Loucy (cell line): Measurements from ENCODE around the gene ZSCAN4.

Experiments used
- H2AFZ ChIP-seq: fragments of 200-600 bp; sonication (generic); 2 replicates; pipeline ENCODE4 v1.6.0; 2016; ENCODE audit warnings: antibody characterized with exemption, mild to moderate bottlenecking, low read length, moderate library complexity
- H3F3A ChIP-seq: fragments of 200-600 bp; 2 replicates; pipeline ENCODE4 v1.6.0; 2016; ENCODE audit warnings: antibody characterized with exemption, low read depth, mild to moderate bottlenecking
- H3K27me3 ChIP-seq: fragments of 200-600 bp; sonication (generic); 2 replicates; pipeline ENCODE4 v1.6.1; 2014; ENCODE audit warnings: low read length, mild to moderate bottlenecking; ENCODE audit not compliant: insufficient read depth, poor library complexity, severe bottlenecking
- H3K36me3 ChIP-seq: fragments of 200-600 bp; sonication (generic); 2 replicates; pipeline ENCODE4 v1.6.1; 2016; ENCODE audit warnings: low read length; ENCODE audit not compliant: insufficient read depth
- H3K4me1 ChIP-seq: fragments of 200-600 bp; sonication (generic); 2 replicates; pipeline ENCODE4 v1.5.1; 2014; ENCODE audit warnings: low read length, mild to moderate bottlenecking; ENCODE audit not compliant: insufficient read depth, poor library complexity, severe bottlenecking
- H3K4me2 ChIP-seq: fragments of 200-600 bp; sonication (generic); 2 replicates; pipeline ENCODE4 v1.6.0; 2014; ENCODE audit warnings: antibody characterized with exemption, low read length, low read depth, mild to moderate bottlenecking; ENCODE audit not compliant: poor library complexity, severe bottlenecking
- H3K4me3 ChIP-seq: fragments of 200-600 bp; sonication (generic); 2 replicates; pipeline ENCODE4 v1.5.1; 2014; ENCODE audit warnings: low read length, mild to moderate bottlenecking, mixed read lengths; ENCODE audit not compliant: poor library complexity, severe bottlenecking
- H3K79me2 ChIP-seq: fragments of 200-600 bp; sonication (generic); 2 replicates; pipeline ENCODE4 v1.6.1; 2014; ENCODE audit warnings: low read length; ENCODE audit not compliant: insufficient read depth
- H3K9ac ChIP-seq: fragments of 200-600 bp; sonication (generic); 2 replicates; pipeline ENCODE4 v1.6.0; 2014; ENCODE audit warnings: mild to moderate bottlenecking, low read depth, low read length, moderate library complexity; ENCODE audit not compliant: poor library complexity, severe bottlenecking
- H3K9me2 ChIP-seq: fragments of 200-600 bp; sonication (generic); replicated peaks from 2 replicates; pipeline ENCODE4 v1.6.1; 2016; ENCODE audit warnings: low read depth, low read length, mixed read lengths
- H3K9me3 ChIP-seq: fragments of 200-600 bp; sonication (generic); 2 replicates; pipeline ENCODE4 v1.6.1; 2014; ENCODE audit warnings: mild to moderate bottlenecking, antibody characterized with exemption, low read length, low read depth; ENCODE audit not compliant: insufficient read depth
- H4K20me1 ChIP-seq: fragments of 200-600 bp; sonication (generic); 2 replicates; pipeline ENCODE4 v1.6.0; 2014; ENCODE audit warnings: antibody characterized with exemption, low read length, mild to moderate bottlenecking; ENCODE audit not compliant: insufficient read depth, poor library complexity, severe bottlenecking
- EZH2phosphoT487 ChIP-seq: fragments of 200-600 bp; IDR thresholded peaks from 2 replicates; pipeline ENCODE4 v1.6.1; 2018; ENCODE audit warnings: antibody characterized with exemption, mild to moderate bottlenecking, moderate library complexity, borderline replicate concordance
- TF ChIP-seq, protein P1 (sequence below): fragments of 200-600 bp; sonication (generic); conservative IDR thresholded peaks from 2 replicates; pipeline ENCODE4 v1.5.1; 2014; ENCODE audit warnings: mild to moderate bottlenecking, antibody characterized with exemption, low read length

ZSCAN4 gene

DNA sequence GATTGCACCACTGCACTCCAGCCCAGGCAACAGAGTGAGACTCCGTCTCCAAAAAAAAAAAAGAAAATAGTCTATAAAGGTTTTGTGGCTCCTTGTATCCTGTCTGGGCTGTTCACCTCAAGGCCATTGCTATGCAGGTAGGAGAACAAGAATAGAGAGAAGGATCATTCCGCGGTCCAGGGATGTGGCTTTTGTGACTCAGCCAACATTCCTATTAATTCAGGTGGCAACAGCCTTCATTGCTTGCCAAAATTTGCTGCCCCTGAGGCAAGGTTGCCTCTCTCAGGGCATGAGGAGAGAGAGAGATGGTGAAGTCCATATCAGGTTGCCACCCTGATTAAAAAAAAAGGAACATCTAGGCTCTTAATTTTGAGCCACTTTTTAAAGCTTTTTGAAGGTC, 21.0 kb downstream of the ZSCAN4 start:
- peaks cover 50% of the 10 kb centered on the region for H3K36me3 ChIP-seq
- no peak for TF ChIP-seq EZH2phosphoT487
- TF ChIP-seq, protein P1, sequence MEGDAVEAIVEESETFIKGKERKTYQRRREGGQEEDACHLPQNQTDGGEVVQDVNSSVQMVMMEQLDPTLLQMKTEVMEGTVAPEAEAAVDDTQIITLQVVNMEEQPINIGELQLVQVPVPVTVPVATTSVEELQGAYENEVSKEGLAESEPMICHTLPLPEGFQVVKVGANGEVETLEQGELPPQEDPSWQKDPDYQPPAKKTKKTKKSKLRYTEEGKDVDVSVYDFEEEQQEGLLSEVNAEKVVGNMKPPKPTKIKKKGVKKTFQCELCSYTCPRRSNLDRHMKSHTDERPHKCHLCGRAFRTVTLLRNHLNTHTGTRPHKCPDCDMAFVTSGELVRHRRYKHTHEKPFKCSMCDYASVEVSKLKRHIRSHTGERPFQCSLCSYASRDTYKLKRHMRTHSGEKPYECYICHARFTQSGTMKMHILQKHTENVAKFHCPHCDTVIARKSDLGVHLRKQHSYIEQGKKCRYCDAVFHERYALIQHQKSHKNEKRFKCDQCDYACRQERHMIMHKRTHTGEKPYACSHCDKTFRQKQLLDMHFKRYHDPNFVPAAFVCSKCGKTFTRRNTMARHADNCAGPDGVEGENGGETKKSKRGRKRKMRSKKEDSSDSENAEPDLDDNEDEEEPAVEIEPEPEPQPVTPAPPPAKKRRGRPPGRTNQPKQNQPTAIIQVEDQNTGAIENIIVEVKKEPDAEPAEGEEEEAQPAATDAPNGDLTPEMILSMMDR, result no peak
- H3K4me3 ChIP-seq, result no peak overlapping the region
- no peak overlapping the region for H2AFZ ChIP-seq
- H3F3A ChIP-seq, result no peaks in the 10 kb centered on the region
- H3K79me2 ChIP-seq, result peaks cover 52% of the 10 kb centered on the region
- no peak overlapping the region for H3K9ac ChIP-seq
- H4K20me1 ChIP-seq, result no peaks in the 10 kb centered on the region
- no peaks in the 10 kb centered on the region for H3K27me3 ChIP-seq
- peaks cover 67% of the 10 kb centered on the region for H3K9me3 ChIP-seq
- no peaks in the 10 kb centered on the region for H3K9me2 ChIP-seq
- no peak overlapping the region for H3K4me2 ChIP-seq
- H3K4me1 ChIP-seq, result no peaks in the 10 kb centered on the region

DNA sequence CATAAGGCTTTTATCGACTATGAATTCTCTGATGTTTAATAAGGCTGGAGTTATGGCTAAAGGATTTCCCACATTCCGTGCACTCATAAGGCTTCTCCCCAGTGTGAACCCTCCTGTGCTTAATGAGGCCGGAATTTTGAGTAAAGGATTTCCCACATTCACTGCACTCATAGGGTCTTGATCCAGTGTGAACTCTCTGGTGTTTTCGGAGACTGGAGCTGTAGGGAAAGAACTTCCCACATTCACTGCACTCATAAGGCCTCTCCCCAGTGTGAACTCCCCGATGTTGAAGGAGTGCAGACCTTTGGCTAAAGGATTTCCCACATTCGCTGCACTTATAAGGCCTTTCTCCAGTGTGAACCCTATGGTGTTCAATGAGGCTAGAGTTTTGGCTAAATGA, 32.9 kb downstream of the ZSCAN4 start:
- Histone ChIP-seq H3K9ac (no peak overlapping the region), H3K36me3 (peaks cover 22% of the 10 kb centered on the region; the same call in 1 of the 2 replicates), H2AFZ (no peak overlapping the region), H3K4me3 (no peak overlapping the region), H3K4me1 (no peaks in the 10 kb centered on the region), H3F3A (no peaks in the 10 kb centered on the region), H4K20me1 (no peaks in the 10 kb centered on the region), H3K27me3 (no peaks in the 10 kb centered on the region), H3K4me2 (no peak overlapping the region), H3K79me2 (peaks cover 6% of the 10 kb centered on the region; the same call in 1 of the 2 replicates), H3K9me2 (no peaks in the 10 kb centered on the region), H3K9me3 (peaks cover 18% of the 10 kb centered on the region; the same call in 1 of the 2 replicates)
- TF ChIP-seq, protein P1, result no peak
- TF ChIP-seq EZH2phosphoT487, result no peak

DNA sequence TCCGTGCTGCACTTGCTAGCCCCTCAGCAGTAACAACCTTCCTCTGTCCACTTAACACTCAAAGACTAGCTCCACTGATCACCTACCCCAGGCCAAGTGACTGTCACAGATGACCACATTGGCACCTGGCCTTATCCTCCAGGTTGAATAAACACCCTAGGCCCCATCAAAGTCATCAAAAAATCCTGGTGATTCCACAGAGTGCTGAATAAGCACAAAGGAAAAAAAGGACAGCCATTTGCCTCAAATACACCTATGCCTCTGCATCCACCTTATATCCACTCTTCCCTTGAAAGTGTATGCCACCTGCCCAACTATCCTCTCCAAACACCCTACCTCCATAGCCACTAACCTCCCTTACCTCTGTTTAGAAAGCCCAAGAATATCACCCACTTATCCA, 37.6 kb downstream of the ZSCAN4 start:
- H3K9ac ChIP-seq, result no peak overlapping the region

More for the DNA sequence above, 37.6 kb downstream of the ZSCAN4 start:
- H2AFZ ChIP-seq, result no peak overlapping the region
- peaks cover 18% of the 10 kb centered on the region; the same call in 1 of the 2 replicates for H3K79me2 ChIP-seq
- peaks cover 15% of the 10 kb centered on the region; the same call in 1 of the 2 replicates for H3K36me3 ChIP-seq
- peaks cover 16% of the 10 kb centered on the region; the same call in 1 of the 2 replicates for H3K9me3 ChIP-seq
- H3K27me3 ChIP-seq, result no peaks in the 10 kb centered on the region
- no peak overlapping the region for H3K4me3 ChIP-seq
- no peaks in the 10 kb centered on the region for H3K9me2 ChIP-seq
- no peaks in the 10 kb centered on the region for H4K20me1 ChIP-seq
- H3K4me2 ChIP-seq, result no peak overlapping the region
- H3F3A ChIP-seq, result no peaks in the 10 kb centered on the region
- TF ChIP-seq, protein P1, result no peak
- no peak for TF ChIP-seq EZH2phosphoT487
- no peaks in the 10 kb centered on the region for H3K4me1 ChIP-seq
